ENCODE measurements around the gene BLOC1S4. TPM values are rescaled to one million over a fixed set of nuclear protein-coding genes. Genes with fewer than 3 reads are reported as not detected.

Gene BLOC1S4
- total and polyA plus RNA-seq, 4 donors: 8.6 to 12.5 (median 9.8) TPM

- peaks cover 0 to 3% of the 10 kb centered on the region in 2 donors for H3K4me1 ChIP-seq (ENCODE audit: control insufficient read depth in 1 of 2, insufficient read depth in 2 of 2, low read length in 2 of 2)
- 71 to 74% methylated on average over 24 to 25 of the region's 25 CpGs for WGBS, 2 donors
- no peaks in the 10 kb centered on the region for H3K9me3 ChIP-seq (ENCODE audit: control insufficient read depth, low read length)
- H3K4me3 ChIP-seq (ENCODE audit: low read length in 2 of 2): no peak overlapping the region
- H3K36me3 ChIP-seq (ENCODE audit: control insufficient read depth in 1 of 2, insufficient read depth in 2 of 2, low read length in 1 of 2): no peaks in the 10 kb centered on the region
- intact Hi-C loops (cut with DNase I): no loop called here
- no peaks in the 10 kb centered on the region for H3K27me3 ChIP-seq (ENCODE audit: control insufficient read depth in 1 of 2, insufficient read depth in 2 of 2, low read length in 1 of 2)
- DNase-seq (peak; percentile 83 to 91), ATAC-seq (ENCODE audit: low FRiP score) (peak; percentile 73)
- no peak overlapping the region for H3K27ac ChIP-seq (ENCODE audit: low read depth in 1 of 2, low read length in 2 of 2)
These were observed 33.6 kb downstream of the BLOC1S4 start for GRCh38 chr4:6749340-6750171.

DNA sequence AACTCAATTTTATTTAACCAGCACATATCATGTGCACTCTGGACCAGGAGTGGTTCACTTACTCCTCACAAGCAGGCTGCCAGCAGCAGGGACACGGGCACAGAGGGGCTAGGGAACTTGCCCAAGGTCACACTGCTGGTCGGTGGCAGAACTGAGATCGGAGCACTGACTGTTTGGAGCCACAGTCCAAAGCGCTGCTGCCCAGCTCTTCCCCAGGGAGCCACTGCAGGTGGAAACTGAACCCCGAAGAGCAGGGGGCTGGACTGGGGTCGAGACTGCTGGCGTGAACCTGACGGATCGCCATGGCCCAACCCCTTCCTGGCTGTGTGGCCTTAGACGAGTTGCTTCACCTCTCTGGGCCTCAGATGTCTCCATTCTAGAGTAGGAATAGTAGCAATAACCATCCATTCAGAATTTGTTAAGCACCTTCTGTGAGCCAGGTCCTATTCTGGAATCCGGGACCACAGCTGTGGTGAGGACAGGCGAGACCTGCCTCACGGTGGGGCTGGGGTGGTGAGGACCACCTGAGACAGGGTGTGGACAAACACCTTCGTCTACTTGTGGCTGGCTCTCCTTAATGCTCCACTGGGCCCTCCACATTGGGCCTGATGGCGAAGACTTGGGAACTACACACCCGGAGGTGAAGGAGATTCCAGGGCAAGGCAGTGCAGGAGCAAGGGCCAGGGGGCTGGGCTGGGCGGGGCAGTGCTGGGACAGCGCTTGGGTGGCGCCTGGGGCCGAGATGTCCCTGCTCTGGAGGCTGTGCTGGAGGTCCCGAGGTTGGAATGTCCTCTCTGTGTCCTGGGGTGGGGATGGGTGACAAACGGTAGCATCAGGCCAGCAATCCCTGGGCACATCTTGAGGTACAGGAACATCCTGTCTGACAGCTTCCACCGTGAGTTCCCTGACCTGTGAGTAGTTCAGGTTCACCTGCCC lies 34.6 kb downstream of the BLOC1S4 start:
- WGBS, 2 donors: 91% methylated on average over 22 to 23 of the region's 23 CpGs
- no peaks in the 10 kb centered on the region for H3K27me3 ChIP-seq (ENCODE audit: control insufficient read depth in 1 of 2, insufficient read depth in 2 of 2, low read length in 1 of 2)
- no peak overlapping the region for H3K27ac ChIP-seq (ENCODE audit: low read depth in 1 of 2, low read length in 2 of 2)
- no peak overlapping the region for H3K4me3 ChIP-seq (ENCODE audit: low read length in 2 of 2)
- H3K9me3 ChIP-seq (ENCODE audit: control insufficient read depth, low read length): no peaks in the 10 kb centered on the region
- H3K4me1 ChIP-seq (ENCODE audit: control insufficient read depth in 1 of 2, insufficient read depth in 2 of 2, low read length in 2 of 2): peaks cover 0 to 3% of the 10 kb centered on the region in 2 donors
- intact Hi-C loops (cut with DNase I): no loop called here
- ATAC-seq (ENCODE audit: low FRiP score): no peak
- H3K36me3 ChIP-seq (ENCODE audit: control insufficient read depth in 1 of 2, insufficient read depth in 2 of 2, low read length in 1 of 2): no peaks in the 10 kb centered on the region
- no peak for DNase-seq

- intact Hi-C loops (cut with DNase I): no loop called here
- Histone ChIP-seq H3K36me3 (ENCODE audit: control insufficient read depth in 1 of 2, insufficient read depth in 2 of 2, low read length in 1 of 2) (no peaks in the 10 kb centered on the region), H3K4me1 (ENCODE audit: control insufficient read depth in 1 of 2, insufficient read depth in 2 of 2, low read length in 2 of 2) (peaks cover 0 to 3% of the 10 kb centered on the region in 2 donors), H3K27me3 (ENCODE audit: control insufficient read depth in 1 of 2, insufficient read depth in 2 of 2, low read length in 1 of 2) (no peaks in the 10 kb centered on the region), H3K27ac (ENCODE audit: low read depth in 1 of 2, low read length in 2 of 2) (no peak overlapping the region), H3K9me3 (ENCODE audit: control insufficient read depth, low read length) (no peaks in the 10 kb centered on the region), H3K4me3 (ENCODE audit: low read length in 2 of 2) (no peak overlapping the region)
- ATAC-seq (ENCODE audit: low FRiP score): no peak
- DNase-seq: no peak
- 87 to 91% methylated on average over 18 of the region's 18 CpGs for WGBS, 2 donors
These were observed 35.9 kb downstream of the BLOC1S4 start for GRCh38 chr4:6751611-6752485.

DNA sequence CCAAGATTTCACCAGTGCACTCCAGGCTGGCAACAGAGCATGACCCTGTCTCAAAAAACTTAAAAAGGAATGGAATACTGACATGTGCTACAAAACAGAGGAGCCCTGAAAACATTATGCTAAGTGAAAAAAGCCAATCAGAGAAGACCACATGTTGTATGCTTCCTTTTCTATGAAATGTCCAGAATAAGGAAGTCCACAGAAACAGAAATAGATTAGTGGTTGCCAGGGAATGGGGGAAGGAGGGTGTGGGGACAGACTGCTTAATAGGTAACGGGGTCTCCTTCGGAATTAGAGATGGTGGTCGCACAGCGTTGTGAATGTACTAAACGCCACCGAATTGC lies 36.5 kb downstream of the BLOC1S4 start:
- DNase-seq (no peak), ATAC-seq (ENCODE audit: low FRiP score) (no peak)
- Histone ChIP-seq H3K36me3 (ENCODE audit: control insufficient read depth in 1 of 2, insufficient read depth in 2 of 2, low read length in 1 of 2) (no peaks in the 10 kb centered on the region), H3K9me3 (ENCODE audit: control insufficient read depth, low read length) (no peaks in the 10 kb centered on the region), H3K27ac (ENCODE audit: low read depth in 1 of 2, low read length in 2 of 2) (no peak overlapping the region), H3K4me3 (ENCODE audit: low read length in 2 of 2) (no peak overlapping the region), H3K4me1 (ENCODE audit: control insufficient read depth in 1 of 2, insufficient read depth in 2 of 2, low read length in 2 of 2) (peaks cover 0 to 3% of the 10 kb centered on the region in 2 donors), H3K27me3 (ENCODE audit: control insufficient read depth in 1 of 2, insufficient read depth in 2 of 2, low read length in 1 of 2) (no peaks in the 10 kb centered on the region)
- 88 to 91% methylated on average over 6 of the region's 6 CpGs for WGBS, 2 donors
- intact Hi-C loops (cut with DNase I): no loop called here

DNA sequence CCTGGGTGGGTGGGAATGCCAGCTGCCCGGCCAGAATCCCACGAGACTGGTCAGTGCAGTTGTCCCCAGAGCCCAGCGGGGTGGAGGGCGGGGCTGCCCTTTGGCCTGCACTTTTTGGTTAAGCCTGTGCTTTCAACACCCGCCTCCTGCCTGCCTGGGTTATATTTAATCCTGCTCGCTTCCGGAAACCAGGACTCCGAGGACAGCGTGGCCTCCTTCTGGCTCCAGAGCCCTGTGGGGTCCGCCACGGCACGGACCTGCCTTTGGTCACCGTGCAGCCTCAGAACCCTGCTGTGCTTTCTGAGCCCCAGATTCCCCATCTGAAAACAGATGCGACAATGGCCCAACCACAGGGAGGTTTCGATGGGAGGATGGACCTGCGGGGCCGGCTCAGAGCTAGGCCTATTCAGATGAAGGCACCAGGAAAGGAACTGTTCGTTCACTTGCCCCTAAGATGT lies 37.2 kb downstream of the BLOC1S4 start:
- 86 to 87% methylated on average over 18 of the region's 18 CpGs for WGBS, 2 donors
- DNase-seq (peak in 1 of 2 donors; percentile 78), ATAC-seq (ENCODE audit: low FRiP score) (no peak)
- no peak overlapping the region for H3K27ac ChIP-seq (ENCODE audit: low read depth in 1 of 2, low read length in 2 of 2)
- no peaks in the 10 kb centered on the region for H3K27me3 ChIP-seq (ENCODE audit: control insufficient read depth in 1 of 2, insufficient read depth in 2 of 2, low read length in 1 of 2)
- intact Hi-C loops (cut with DNase I): no loop called here
- H3K9me3 ChIP-seq (ENCODE audit: control insufficient read depth, low read length): no peaks in the 10 kb centered on the region
- no peaks in the 10 kb centered on the region for H3K4me1 ChIP-seq (ENCODE audit: control insufficient read depth in 1 of 2, insufficient read depth in 2 of 2, low read length in 2 of 2)
- H3K4me3 ChIP-seq (ENCODE audit: low read length in 2 of 2): no peak overlapping the region
- no peaks in the 10 kb centered on the region for H3K36me3 ChIP-seq (ENCODE audit: control insufficient read depth in 1 of 2, insufficient read depth in 2 of 2, low read length in 1 of 2)

GRCh38 chr4:6753891-6754290 lies 37.9 kb downstream of the BLOC1S4 start:
- intact Hi-C loops (cut with DNase I): no loop called here
- no peak overlapping the region for H3K27ac ChIP-seq (ENCODE audit: low read depth in 1 of 2, low read length in 2 of 2)
- H3K36me3 ChIP-seq (ENCODE audit: control insufficient read depth in 1 of 2, insufficient read depth in 2 of 2, low read length in 1 of 2): no peaks in the 10 kb centered on the region
- no peaks in the 10 kb centered on the region for H3K27me3 ChIP-seq (ENCODE audit: control insufficient read depth in 1 of 2, insufficient read depth in 2 of 2, low read length in 1 of 2)
- DNase-seq (no peak), ATAC-seq (ENCODE audit: low FRiP score) (no peak)
- no peak overlapping the region for H3K4me3 ChIP-seq (ENCODE audit: low read length in 2 of 2)
- no peaks in the 10 kb centered on the region for H3K9me3 ChIP-seq (ENCODE audit: control insufficient read depth, low read length)
- 82 to 92% methylated on average over 9 of the region's 9 CpGs for WGBS, 2 donors
- H3K4me1 ChIP-seq (ENCODE audit: control insufficient read depth in 1 of 2, insufficient read depth in 2 of 2, low read length in 2 of 2): no peaks in the 10 kb centered on the region

GRCh38 chr4:6754481-6755087 lies 38.6 kb downstream of the BLOC1S4 start:
- no peaks in the 10 kb centered on the region for H3K9me3 ChIP-seq (ENCODE audit: control insufficient read depth, low read length)
- H3K4me3 ChIP-seq (ENCODE audit: low read length in 2 of 2): no peak overlapping the region
- H3K27me3 ChIP-seq (ENCODE audit: control insufficient read depth in 1 of 2, insufficient read depth in 2 of 2, low read length in 1 of 2): no peaks in the 10 kb centered on the region
- intact Hi-C loops (cut with DNase I): no loop called here
- WGBS, 2 donors: 92 to 97% methylated on average over 3 of the region's 3 CpGs
- H3K36me3 ChIP-seq (ENCODE audit: control insufficient read depth in 1 of 2, insufficient read depth in 2 of 2, low read length in 1 of 2): no peaks in the 10 kb centered on the region
- no peaks in the 10 kb centered on the region for H3K4me1 ChIP-seq (ENCODE audit: control insufficient read depth in 1 of 2, insufficient read depth in 2 of 2, low read length in 2 of 2)
- H3K27ac ChIP-seq (ENCODE audit: low read depth in 1 of 2, low read length in 2 of 2): no peak overlapping the region
- ATAC-seq (ENCODE audit: low FRiP score): no peak
- no peak for DNase-seq
